ENCODE data around the gene PIM3.
"Not testable (repeated sequence)": the region's sequence is repeated elsewhere in the genome, so short reads cannot be mapped to it uniquely, and the experiment has no call there.

PIM3 gene

GRCh38 chr22:49943771-49944398, 16.7 kb upstream of the PIM3 start:
- DNase-seq, result no peak

- no peak for DNase-seq
These were observed 16.1 kb upstream of the PIM3 start for GRCh38 chr22:49944399-49944891.

- not testable (repeated sequence) for DNase-seq
These were observed 15.4 kb upstream of the PIM3 start for GRCh38 chr22:49945042-49945794.

- DNase-seq, result no peak
These were observed 13.8 kb upstream of the PIM3 start for GRCh38 chr22:49946612-49947295.

- DNase-seq, result no peak
These were observed 13.3 kb upstream of the PIM3 start for GRCh38 chr22:49947296-49947622.

- DNase-seq, result no peak
These were observed 12.2 kb upstream of the PIM3 start for GRCh38 chr22:49948116-49948957.

- no peak for DNase-seq
These were observed 11.3 kb upstream of the PIM3 start for GRCh38 chr22:49948958-49949913.

- DNase-seq, result no peak
These were observed 10.7 kb upstream of the PIM3 start for GRCh38 chr22:49949914-49950292.

GRCh38 chr22:49950396-49950994, 10.1 kb upstream of the PIM3 start:
- DNase-seq, result no peak

- no peak for DNase-seq
These were observed 9.4 kb upstream of the PIM3 start for GRCh38 chr22:49951000-49951677.

GRCh38 chr22:49951678-49951985, 8.9 kb upstream of the PIM3 start:
- DNase-seq, result no peak

- no peak for DNase-seq
These were observed 8.3 kb upstream of the PIM3 start for GRCh38 chr22:49951986-49952896.

GRCh38 chr22:49953027-49953679, 7.4 kb upstream of the PIM3 start:
- DNase-seq, result no peak

GRCh38 chr22:49953680-49954344, 6.8 kb upstream of the PIM3 start:
- DNase-seq, result no peak

GRCh38 chr22:49954354-49954753, 6.2 kb upstream of the PIM3 start:
- no peak for DNase-seq

- no peak for DNase-seq
These were observed 5.5 kb upstream of the PIM3 start for GRCh38 chr22:49954991-49955580.

- no peak for DNase-seq
These were observed 4.8 kb upstream of the PIM3 start for GRCh38 chr22:49955581-49956417.

GRCh38 chr22:49956418-49956770, 4.2 kb upstream of the PIM3 start:
- DNase-seq, result no peak
